Tibial artery (tissue), 4 donors: ENCODE results near the gene MRGPRF.
A peak's percentile ranks its signal among the peaks of the same experiment; 100 is the strongest.

ENCODE experiments used
- DNase-seq, 2 donors: peaks; one replicate each; pipeline ENCODE4 v3.0.0-alpha.2; 2019
- H3K27ac ChIP-seq, 2 donors: fragments of 200-600 bp; sonication (generic) in 1 of 2; 1 replicate in 1 of 2; 2 replicates in 1 of 2; pipeline ENCODE4 v1.5.1; 2018 to 2019; ENCODE audit warnings: mild to moderate bottlenecking in 1 of 2
- H3K27me3 ChIP-seq, 2 donors: fragments of 200-600 bp; sonication (generic) in 1 of 2; one replicate each; pipeline versions ENCODE4 v1.5.1 to v1.6.0; 2016 to 2019
- H3K36me3 ChIP-seq, 3 donors: fragments of 200-600 bp; sonication (generic) in 2 of 3; one replicate each; pipeline ENCODE4 v1.5.1; 2016 to 2019; ENCODE audit warnings: mild to moderate bottlenecking in 2 of 3
- H3K4me1 ChIP-seq, 4 donors: fragments of 200-600 bp; sonication (generic) in 2 of 4; 1 replicate in 3 of 4; 2 replicates in 1 of 4; pipeline ENCODE4 v1.5.1; 2016 to 2019
- H3K4me3 ChIP-seq, 2 donors: fragments of 200-600 bp; sonication (generic) in 1 of 2; 1 replicate in 1 of 2; 2 replicates in 1 of 2; pipeline ENCODE4 v1.5.1; 2018 to 2019; ENCODE audit warnings: mild to moderate bottlenecking in 2 of 2
- H3K9me3 ChIP-seq, 3 donors: fragments of 200-600 bp; sonication (generic) in 1 of 3; one replicate each; pipeline ENCODE4 v1.5.1; 2016 to 2019
- CTCF ChIP-seq, 2 experiments: fragments of 200-600 bp in 1 of 2; fragments of 450-650 bp in 1 of 2; IDR thresholded peaks; one replicate each; pipeline ENCODE4 v1.5.1; 2017 to 2019; ENCODE audit warnings: antibody characterized with exemption in 2 of 2, mild to moderate bottlenecking in 1 of 2, moderate library complexity in 1 of 2
- intact Hi-C: fragments of 100-400 bp; cut with DNase I; formaldehyde crosslinking; loops from one replicate; pipeline ENCODE4 v1.15.0; 2023; ENCODE audit warnings: low total_unique reads

The MRGPRF gene

GRCh38 chr11:69010964-69011623 lies 2.0 kb downstream of the MRGPRF start:
- no peaks in the 10 kb centered on the region for H3K9me3 ChIP-seq
- peak; percentile 78 to 93 for DNase-seq
- peak overlapping the region; percentile 91 to 93 for H3K27ac ChIP-seq
- H3K36me3 ChIP-seq, result peaks cover 17 to 29% (median 21%) of the 10 kb centered on the region in 3 donors
- no peak for TF ChIP-seq CTCF (IDR thresholded peaks at IDR 0.05)
- H3K4me3 ChIP-seq, result peak overlapping the region; percentile 70 to 81
- no peaks in the 10 kb centered on the region for H3K27me3 ChIP-seq
- intact Hi-C loops, result loop anchor here (5.0 kb wide), 1 partner anchor 36 kb away; the partner anchor contains the start of gene TPCN2
- peaks cover 13 to 74% (median 60%) of the 10 kb centered on the region in 4 donors for H3K4me1 ChIP-seq

- Histone ChIP-seq H3K9me3 (no peaks in the 10 kb centered on the region), H3K36me3 (peaks cover 24 to 35% (median 28%) of the 10 kb centered on the region in 3 donors), H3K27ac (peak overlapping the region; percentile 91 to 93), H3K4me3 (peak overlapping the region; percentile 70 to 81), H3K27me3 (no peaks in the 10 kb centered on the region), H3K4me1 (peaks cover 13 to 80% (median 64%) of the 10 kb centered on the region in 4 donors)
- no peak for TF ChIP-seq CTCF (IDR thresholded peaks at IDR 0.05)
- no peak for DNase-seq
- intact Hi-C loops, result loop anchor here (5.0 kb wide), 1 partner anchor 37 kb away; the partner anchor contains the start of gene TPCN2
Observed at GRCh38 chr11:69010361-69010891, 2.6 kb downstream of the MRGPRF start.

GRCh38 chr11:69009441-69010211 lies 3.4 kb downstream of the MRGPRF start:
- no peaks in the 10 kb centered on the region for H3K27me3 ChIP-seq
- peak overlapping the region; percentile 91 to 93 for H3K27ac ChIP-seq
- no peak for TF ChIP-seq CTCF (IDR thresholded peaks at IDR 0.05)
- peak in 1 of 2 donors; percentile 69 for DNase-seq
- peaks cover 32 to 43% (median 36%) of the 10 kb centered on the region in 3 donors for H3K36me3 ChIP-seq
- H3K9me3 ChIP-seq, result no peaks in the 10 kb centered on the region
- intact Hi-C loops, result loop anchor here (5.0 to 10.0 kb wide), 3 partner anchors 38 to 85 kb away; partner anchors contain the start of gene TPCN2
- H3K4me3 ChIP-seq, result peak overlapping the region; percentile 70 to 81
- H3K4me1 ChIP-seq, result peaks cover 13 to 83% (median 68%) of the 10 kb centered on the region in 4 donors

GRCh38 chr11:69008737-69009440 lies 4.2 kb downstream of the MRGPRF start:
- H3K4me3 ChIP-seq, result peak overlapping the region; percentile 70 to 81
- no peaks in the 10 kb centered on the region for H3K9me3 ChIP-seq
- H3K4me1 ChIP-seq, result peaks cover 9 to 82% (median 66%) of the 10 kb centered on the region in 4 donors
- H3K27me3 ChIP-seq, result no peaks in the 10 kb centered on the region
- peaks cover 39 to 51% (median 43%) of the 10 kb centered on the region in 3 donors for H3K36me3 ChIP-seq
- peak overlapping the region; percentile 91 to 93 for H3K27ac ChIP-seq
- intact Hi-C loops, result loop anchor here (5.0 to 10.0 kb wide), 2 partner anchors 78 to 84 kb away; no protein-coding TSS in a partner anchor
- no peak for TF ChIP-seq CTCF (IDR thresholded peaks at IDR 0.05)
- DNase-seq, result peak; percentile 92 to 97

- Histone ChIP-seq H3K9me3 (no peaks in the 10 kb centered on the region), H3K27me3 (no peaks in the 10 kb centered on the region), H3K4me3 (peak overlapping the region; percentile 2 to 81), H3K4me1 (peaks cover 9 to 83% (median 70%) of the 10 kb centered on the region in 4 donors), H3K27ac (peak overlapping the region; percentile 91 to 93), H3K36me3 (peaks cover 47 to 57% (median 48%) of the 10 kb centered on the region in 3 donors)
- DNase-seq, result peak in 1 of 2 donors; percentile 69
- intact Hi-C loops, result loop anchor here (5.0 to 10.0 kb wide), 2 partner anchors 79 to 83 kb away; no protein-coding TSS in a partner anchor
- no peak for TF ChIP-seq CTCF (IDR thresholded peaks at IDR 0.05)
Observed at GRCh38 chr11:69007975-69008381, 5.1 kb downstream of the MRGPRF start.
